ENCODE results near the gene AKAP5.

The AKAP5 gene

DNA sequence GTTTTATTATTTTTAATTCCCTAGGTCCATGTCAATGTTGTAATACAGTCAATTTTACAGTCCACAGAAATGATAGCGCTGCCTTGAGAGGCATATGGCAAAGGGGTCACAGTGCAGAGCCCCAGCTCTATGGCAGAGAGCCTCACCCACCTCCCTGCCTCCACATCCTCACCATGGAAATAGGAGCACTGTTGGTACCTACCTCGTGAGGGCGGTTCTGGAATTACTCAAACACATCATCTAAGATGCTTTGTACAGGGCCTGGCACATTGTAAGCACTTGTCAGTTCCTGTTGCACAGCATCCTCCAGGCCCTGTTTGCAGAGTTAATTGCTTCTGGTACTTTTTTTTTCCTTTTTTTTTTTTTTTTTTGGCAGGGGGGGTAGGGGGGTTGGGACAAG lies 4.1 kb upstream of the AKAP5 start:
- DNase-seq: no peak

- DNase-seq: no peak
Observed at GRCh38 chr14:64463195-64463594, 2.1 kb upstream of the AKAP5 start.

DNA sequence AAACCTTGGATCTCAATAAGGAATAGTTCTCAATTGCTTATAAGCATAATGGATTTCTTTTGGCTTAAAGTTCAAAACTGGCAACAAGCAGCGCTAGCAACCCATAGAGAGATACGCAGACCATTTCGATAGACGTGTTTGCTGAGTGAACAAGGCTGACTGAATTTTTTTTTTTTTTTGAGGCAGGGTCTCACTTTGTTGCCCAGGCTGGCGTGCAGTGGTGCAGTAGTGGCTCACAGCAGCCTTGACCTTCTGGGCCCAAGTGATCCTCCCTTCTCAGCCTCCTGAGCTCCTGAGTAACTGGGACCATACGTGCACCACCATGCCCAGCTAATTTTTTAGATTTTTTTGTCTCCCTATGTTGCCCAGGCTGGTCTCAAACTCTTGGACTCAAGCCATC lies 1.4 kb upstream of the AKAP5 start:
- DNase-seq: no peak

DNA sequence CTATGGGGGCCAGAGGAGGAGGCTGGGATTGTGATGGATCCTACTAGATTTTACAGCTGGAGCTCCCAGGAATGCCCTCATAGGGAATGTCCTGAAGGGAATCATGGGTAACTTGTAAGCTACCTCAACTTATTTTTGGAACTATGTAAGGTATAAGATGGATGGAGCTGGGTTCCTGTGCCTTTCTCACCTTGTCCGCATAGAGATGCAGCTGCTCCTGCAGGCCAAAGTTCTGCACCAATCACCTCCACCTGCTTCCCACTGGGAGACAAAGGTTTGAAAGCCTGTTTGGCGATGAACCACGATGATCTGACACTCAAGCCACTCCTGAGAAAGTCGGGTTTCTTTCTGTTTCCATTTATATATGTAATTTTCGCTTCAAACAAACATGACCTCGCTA lies 648 bp upstream of the AKAP5 start:
- no peak for DNase-seq

GRCh38 chr14:64465831-64466554 lies 694 bp downstream of the AKAP5 start:
- peak; percentile 26 for DNase-seq

DNA sequence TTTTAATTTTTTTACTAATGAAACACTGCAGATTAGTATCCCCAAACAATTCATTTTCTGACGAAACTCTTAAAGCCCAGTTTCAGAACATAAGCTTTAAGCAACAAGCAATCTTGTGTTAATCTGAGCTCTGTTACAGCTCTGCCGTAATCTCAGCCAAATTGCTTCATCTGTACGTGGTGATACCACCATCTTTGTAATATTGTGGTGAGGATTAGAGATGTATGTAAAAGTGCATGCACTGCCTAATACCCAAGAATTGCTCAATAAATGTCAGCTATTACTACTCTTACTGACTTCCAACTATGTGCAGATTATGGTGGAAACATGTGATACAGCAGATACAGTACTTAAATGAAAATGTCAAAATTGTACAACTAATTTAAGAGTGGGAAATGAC lies 1.8 kb downstream of the AKAP5 start:
- DNase-seq: no peak

GRCh38 chr14:64467566-64467965 lies 2.3 kb downstream of the AKAP5 start:
- no peak for DNase-seq

DNA sequence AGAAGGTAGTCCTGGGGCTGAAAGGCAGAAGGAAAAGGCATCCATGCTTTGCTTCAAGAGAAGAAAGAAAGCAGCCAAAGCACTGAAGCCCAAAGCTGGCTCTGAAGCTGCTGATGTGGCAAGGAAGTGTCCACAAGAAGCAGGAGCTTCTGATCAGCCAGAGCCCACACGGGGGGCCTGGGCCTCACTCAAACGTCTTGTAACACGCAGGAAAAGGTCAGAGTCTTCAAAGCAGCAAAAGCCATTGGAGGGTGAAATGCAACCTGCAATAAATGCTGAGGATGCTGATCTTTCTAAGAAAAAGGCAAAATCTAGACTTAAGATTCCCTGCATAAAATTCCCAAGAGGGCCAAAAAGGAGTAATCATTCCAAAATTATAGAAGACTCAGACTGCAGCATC lies 3.2 kb downstream of the AKAP5 start:
- DNase-seq: no peak

DNA sequence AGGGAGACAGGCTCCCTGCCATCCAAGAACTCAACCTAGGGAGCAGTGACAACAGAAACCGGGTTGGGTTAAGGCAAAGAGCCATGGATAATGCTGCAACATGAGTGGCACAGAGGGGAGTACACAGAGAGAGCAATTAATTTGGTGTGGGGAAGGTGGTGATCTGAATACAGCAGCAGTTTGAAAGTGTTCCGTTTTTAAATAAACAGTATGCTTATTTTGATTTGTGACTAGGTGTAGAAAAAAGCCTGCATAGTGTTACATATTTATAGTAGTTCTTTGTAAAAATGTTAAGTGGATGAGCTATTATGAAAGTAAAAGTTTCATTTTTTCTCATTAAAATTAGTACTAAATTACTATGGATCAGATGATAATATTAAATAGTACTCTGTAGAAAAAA lies 8.7 kb downstream of the AKAP5 start:
- no peak for DNase-seq

GRCh38 chr14:64474698-64475097 lies 9.4 kb downstream of the AKAP5 start:
- DNase-seq: no peak

DNA sequence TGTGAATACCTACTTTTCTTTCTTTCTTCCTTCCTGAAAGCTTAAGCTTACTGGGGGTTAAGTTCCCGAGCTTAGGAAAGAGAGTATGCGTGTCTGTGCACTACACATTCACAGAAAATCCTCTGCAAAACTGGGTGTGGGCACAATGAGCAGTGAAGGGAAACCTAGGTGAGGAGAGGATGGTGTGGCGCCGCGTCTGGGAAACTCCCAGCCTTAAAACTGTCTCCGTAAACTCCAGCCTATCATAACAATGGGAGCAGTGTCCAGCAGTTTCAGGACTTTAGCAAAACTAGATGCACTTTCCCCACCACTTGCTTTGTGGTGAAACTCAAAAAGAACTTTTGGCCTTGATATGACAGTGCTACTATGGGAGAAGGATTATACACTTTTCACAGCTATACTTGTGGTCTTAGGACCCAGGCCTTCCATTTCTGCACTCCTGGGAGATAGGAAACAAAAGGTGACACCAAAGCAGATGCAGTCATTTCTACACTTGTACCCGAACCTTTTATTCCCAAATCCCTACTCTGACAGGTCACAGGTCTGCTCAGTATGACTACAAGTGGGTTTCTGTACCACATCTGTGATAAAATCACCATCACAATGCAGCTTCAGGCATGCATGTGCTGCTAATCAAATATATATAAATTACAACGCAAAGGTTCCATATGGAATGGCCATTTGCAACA lies 10.4 kb downstream of the AKAP5 start:
- no peak for DNase-seq

DNA sequence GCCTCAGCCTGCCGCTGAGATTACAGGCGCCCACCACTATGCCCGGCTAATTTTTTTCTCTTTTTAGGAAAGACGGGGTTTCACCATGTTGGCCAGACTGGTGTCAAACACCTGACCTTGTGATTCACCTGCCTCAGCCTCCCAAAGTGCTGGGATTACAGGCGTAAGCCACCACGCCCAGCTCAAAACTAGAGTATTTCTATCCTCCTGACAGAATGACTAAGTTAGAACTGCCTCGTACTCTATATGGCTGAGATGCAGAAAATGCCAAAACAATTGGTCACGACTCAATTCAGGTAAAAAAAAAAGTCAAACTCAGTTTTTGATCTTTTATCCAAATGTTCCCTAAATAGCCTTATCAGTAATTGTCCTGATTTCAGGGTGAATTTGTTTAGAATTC lies 11.1 kb downstream of the AKAP5 start:
- no peak for DNase-seq

- no peak for DNase-seq
Observed at GRCh38 chr14:64478634-64479250, 13.4 kb downstream of the AKAP5 start.

DNA sequence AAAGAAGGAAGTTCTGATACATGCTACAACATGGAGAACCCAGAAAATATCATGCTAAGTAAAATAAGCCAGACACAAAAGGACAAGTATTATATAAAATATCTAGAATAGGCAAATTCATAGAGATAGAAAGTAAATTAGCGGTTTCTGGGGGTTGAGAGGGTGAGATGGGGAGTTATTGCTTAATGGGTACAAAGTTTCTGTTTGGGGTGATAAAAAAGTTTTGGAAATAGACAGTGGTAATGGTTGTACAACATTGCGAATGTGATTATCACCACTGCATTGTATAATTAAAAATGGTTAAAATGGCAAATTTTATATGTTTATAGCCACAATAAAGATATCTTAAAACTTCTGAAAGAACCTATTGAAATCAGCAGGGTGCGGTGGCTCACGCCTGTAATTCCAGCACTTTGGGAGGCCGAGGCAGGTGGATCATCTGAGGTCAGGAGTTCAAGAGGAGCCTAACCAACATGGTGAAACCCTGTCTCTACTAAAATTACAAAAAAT lies 23.3 kb downstream of the AKAP5 start:
- no peak for DNase-seq

- DNase-seq: no peak
Observed at GRCh38 chr14:64491637-64492036, 26.3 kb downstream of the AKAP5 start.

DNA sequence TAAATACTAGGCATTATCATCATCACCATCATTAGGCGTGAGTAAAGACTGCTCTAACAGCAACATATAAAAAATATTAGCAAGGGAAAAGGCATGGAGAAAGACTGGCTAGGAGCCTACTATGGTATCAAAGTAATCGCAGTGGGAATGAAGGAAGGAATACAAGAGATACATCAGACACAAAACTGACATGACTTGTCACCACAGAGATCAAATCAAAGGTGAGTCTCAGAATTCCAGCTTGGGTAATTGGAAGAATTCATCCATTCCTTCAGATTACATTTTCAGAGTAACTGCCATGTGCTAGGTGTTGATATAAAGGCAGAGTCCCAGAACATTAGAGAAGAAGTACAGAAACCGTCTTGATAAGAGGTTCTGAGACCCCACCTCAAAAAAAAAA lies 28.2 kb downstream of the AKAP5 start:
- no peak for DNase-seq

- DNase-seq: no peak
Observed at GRCh38 chr14:64495252-64495651, 30.0 kb downstream of the AKAP5 start.

DNA sequence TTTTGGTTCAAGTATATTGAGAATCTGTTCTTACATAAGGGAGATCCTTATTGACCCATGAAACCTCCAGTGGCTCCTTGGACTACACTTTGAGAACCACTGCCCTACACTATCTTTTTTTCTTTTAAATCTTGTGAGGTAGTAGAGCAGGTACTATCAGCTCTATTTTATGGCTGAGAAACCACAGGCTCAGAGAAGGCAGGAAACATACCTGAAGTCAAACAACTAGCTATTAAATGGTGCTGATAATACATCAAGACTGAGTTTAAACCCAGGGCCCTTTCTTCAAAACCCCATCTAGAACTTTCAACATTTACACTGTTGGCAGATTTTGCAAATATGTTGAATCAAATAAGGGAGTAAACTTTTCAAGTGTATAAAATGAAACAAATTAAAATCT lies 31.5 kb downstream of the AKAP5 start:
- DNase-seq: no peak

GRCh38 chr14:64500088-64500487 lies 34.8 kb downstream of the AKAP5 start:
- DNase-seq: no peak

GRCh38 chr14:64501411-64502171 lies 36.3 kb downstream of the AKAP5 start:
- DNase-seq: no peak

GRCh38 chr14:64502456-64502855 lies 37.2 kb downstream of the AKAP5 start:
- DNase-seq: no peak

GRCh38 chr14:64502887-64503433 lies 37.7 kb downstream of the AKAP5 start:
- no peak for DNase-seq
